Measurements from ENCODE around the gene LRG1.

The LRG1 gene

GRCh38 chr19:4536798-4537197 is 3.0 kb downstream of the LRG1 start:
- TF ChIP-seq CTCF (IDR thresholded peaks at IDR 0.05), result no peak
- TF ChIP-seq ZFX (IDR thresholded peaks at IDR 0.05; ENCODE audit: borderline replicate concordance), result no peak
- peak overlapping the region; percentile 15; the same call in 1 of the 2 replicates for H3K27ac ChIP-seq

DNA sequence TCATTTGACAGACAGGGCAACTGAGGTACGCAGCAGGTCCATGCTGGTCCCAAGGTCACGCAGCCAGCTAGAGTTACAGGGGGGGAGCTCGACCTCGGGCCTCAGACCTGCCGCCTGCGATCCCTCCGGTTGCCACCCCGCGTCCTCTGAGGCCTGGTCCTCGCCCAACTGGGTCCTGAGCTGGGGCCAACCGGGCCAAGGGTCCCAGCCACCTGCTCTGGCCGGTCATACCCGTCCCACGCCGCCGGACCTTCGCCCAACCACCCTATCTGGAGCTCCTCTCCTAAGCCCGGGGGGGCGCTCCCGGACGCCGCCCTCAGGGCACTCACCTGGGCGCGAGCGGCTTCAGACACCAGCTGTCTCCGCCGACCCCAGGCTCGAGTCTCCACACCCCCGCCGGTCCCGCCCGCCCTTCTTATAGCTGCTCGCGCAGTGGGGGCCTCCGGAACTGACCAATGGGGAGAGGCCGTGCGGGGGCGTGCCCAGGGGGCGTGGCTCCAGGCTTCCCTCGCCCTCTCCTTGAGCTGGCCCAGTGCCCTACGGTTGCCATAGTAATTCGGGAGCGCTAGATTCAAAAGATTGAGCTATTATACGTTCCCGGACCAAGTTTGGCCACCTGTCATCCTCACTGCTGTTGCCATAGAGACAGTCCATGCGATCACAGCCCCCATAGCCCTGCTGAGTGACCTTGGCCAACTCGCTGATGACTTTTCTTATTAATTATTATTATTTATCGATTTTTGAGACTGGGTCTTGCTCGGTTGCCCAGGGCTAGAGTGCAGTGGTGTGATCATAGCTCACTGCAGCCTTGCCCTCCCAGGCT is 4.8 kb downstream of the LRG1 start, which contains the start of gene PLIN5:
Gene PLIN5 (minus strand): TSS at position 389 of the 823 bp plus-strand sequence. CDS start 1,150 bp downstream, outside the sequence.
- no peak; the same call in 1 of the 2 replicates for TF ChIP-seq CTCF (IDR thresholded peaks at IDR 0.05)
- TF ChIP-seq ZFX (IDR thresholded peaks at IDR 0.05; ENCODE audit: borderline replicate concordance), result no peak
- H3K27ac ChIP-seq, result 0 out of 2 replicates have a peak within 1 kb of the TSS, but pooled peaks have one; percentile 15

- TF ChIP-seq CTCF (IDR thresholded peaks at IDR 0.05) (no peak), ZFX (IDR thresholded peaks at IDR 0.05; ENCODE audit: borderline replicate concordance) (no peak)
- H3K27ac ChIP-seq, result no peak overlapping the region
Measured at GRCh38 chr19:4533835-4534424, 5.9 kb downstream of the LRG1 start.

DNA sequence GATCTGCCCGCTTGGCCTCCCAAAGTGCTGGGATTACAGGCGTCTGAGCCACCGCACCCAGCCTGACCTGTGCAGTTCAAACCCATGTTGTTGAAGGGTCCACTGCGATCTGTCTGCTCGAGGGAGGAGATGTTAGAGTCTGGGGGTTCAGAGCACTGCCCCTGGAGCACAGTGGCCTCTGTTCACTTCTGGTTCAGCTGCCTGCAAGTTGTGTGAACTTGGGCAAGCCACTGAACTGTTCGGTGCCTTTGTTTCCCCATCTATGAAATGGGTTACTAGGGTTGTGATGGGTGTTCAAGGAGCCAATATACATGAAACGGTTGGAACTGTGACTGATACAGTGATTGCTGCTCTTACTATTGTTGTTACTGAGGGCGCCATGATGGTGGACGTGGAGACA is 6.5 kb downstream of the LRG1 start:
- no peak for TF ChIP-seq CTCF (IDR thresholded peaks at IDR 0.05)
- TF ChIP-seq ZFX (IDR thresholded peaks at IDR 0.05; ENCODE audit: borderline replicate concordance), result no peak
- no peak overlapping the region for H3K27ac ChIP-seq

GRCh38 chr19:4531562-4532165 is 8.2 kb downstream of the LRG1 start:
- TF ChIP-seq ZFX (IDR thresholded peaks at IDR 0.05; ENCODE audit: borderline replicate concordance) (no peak), CTCF (IDR thresholded peaks at IDR 0.05) (no peak)
- no peak overlapping the region for H3K27ac ChIP-seq

DNA sequence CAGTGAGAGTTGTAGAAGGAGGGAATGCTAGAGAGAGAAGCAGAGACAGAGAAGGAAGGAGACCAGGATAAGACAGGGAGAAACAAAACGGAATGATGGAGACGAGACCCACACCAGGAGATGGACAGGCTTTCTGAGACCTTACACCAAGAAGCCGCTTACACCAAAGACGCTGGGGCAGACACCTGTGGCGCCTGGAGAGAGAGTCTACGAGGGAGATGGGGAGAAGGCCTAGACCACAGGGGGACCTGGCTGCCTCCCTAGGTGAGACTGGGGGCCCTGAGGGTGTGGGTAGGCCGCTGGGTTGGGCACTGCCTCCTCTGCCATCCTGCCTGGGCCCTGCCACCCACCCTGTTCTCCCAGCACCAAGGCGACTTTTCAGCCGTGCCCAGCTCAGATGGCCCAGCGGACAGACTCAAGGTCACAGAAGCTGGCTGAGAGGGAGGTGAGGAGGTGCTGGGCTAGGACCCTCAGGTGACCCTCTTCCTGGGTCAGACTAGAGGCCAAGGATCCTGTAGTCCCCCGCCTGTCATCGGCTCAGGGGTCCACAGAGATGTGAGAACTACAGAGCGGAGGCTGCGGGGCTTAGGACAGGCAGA is 9.8 kb downstream of the LRG1 start:
- H3K27ac ChIP-seq, result no peak overlapping the region
- TF ChIP-seq ZFX (IDR thresholded peaks at IDR 0.05; ENCODE audit: borderline replicate concordance) (no peak), CTCF (IDR thresholded peaks at IDR 0.05) (no peak)
